ENCODE measurements around the gene FIS1. TPM values are rescaled to one million over a fixed set of nuclear protein-coding genes. Genes with fewer than 3 reads are reported as not detected.
A peak's percentile ranks its signal among the peaks of the same experiment; 100 is the strongest.
"Not testable (repeated sequence)": the region's sequence is repeated elsewhere in the genome, so short reads cannot be mapped to it uniquely, and the experiment has no call there.

FIS1 gene
- total RNA-seq, 6 donors from 2014 or later = 167 to 276 (median 221) TPM

- no peaks in the 10 kb centered on the region for H3K9me3 ChIP-seq
- peak in 1 of 2 donors; percentile 18 for ATAC-seq (ENCODE audit: low FRiP score in 2 of 2)
- WGBS, 2 donors = 14 to 16% methylated on average over 21 to 53 of the region's 75 CpGs
- DNase-seq = peak in 1 of 2 donors; percentile 85
- no peak overlapping the region for H3K27ac ChIP-seq
- H3K36me3 ChIP-seq = peaks cover 0 to 11% (median 6%) of the 10 kb centered on the region in 4 donors
- H3K4me1 ChIP-seq = peaks cover 0 to 12% (median 9%) of the 10 kb centered on the region in 4 donors
- no peak for TF ChIP-seq CTCF (IDR thresholded peaks at IDR 0.05)
- TF ChIP-seq POLR2AphosphoS5 (IDR thresholded peaks at IDR 0.05) = no peak
- TF ChIP-seq POLR2A (IDR thresholded peaks at IDR 0.05) = no peak
- no peak for TF ChIP-seq EP300 (IDR thresholded peaks at IDR 0.05)
- peaks cover 0 to 26% (median 14%) of the 10 kb centered on the region in 4 donors for H3K27me3 ChIP-seq
- H3K4me3 ChIP-seq = peak overlapping the region in 2 of 4 donors; percentile 17 to 20
These were observed 42.9 kb downstream of the FIS1 start for GRCh38 chr7:101201695-101202602.

GRCh38 chr7:101200862-101201599 is 43.9 kb downstream of the FIS1 start, which contains the start of gene MOGAT3:
TSS of gene MOGAT3 (minus strand) at chr7:101201036. CDS start at chr7:101200854, 182 bp downstream.
- no peak within 1 kb of the TSS for H3K27ac ChIP-seq
- peak within 1 kb of the TSS in 2 of 4 donors; percentile 17 to 20 for H3K4me3 ChIP-seq
- DNase-seq (no peak), ATAC-seq (ENCODE audit: low FRiP score in 2 of 2) (no peak)
- peaks cover 0 to 4% (median 1%) of the 10 kb centered on the region in 4 donors for H3K36me3 ChIP-seq
- peaks cover 0 to 12% (median 9%) of the 10 kb centered on the region in 4 donors for H3K4me1 ChIP-seq
- H3K9me3 ChIP-seq = no peaks in the 10 kb centered on the region
- WGBS, 2 donors = 30 to 34% methylated on average over 14 to 21 of the region's 21 CpGs
- peaks cover 0 to 26% (median 16%) of the 10 kb centered on the region in 4 donors for H3K27me3 ChIP-seq
- TF ChIP-seq POLR2AphosphoS5 (IDR thresholded peaks at IDR 0.05) = no peak
- TF ChIP-seq CTCF (IDR thresholded peaks at IDR 0.05) = no peak
- TF ChIP-seq EP300 (IDR thresholded peaks at IDR 0.05) = no peak
- no peak for TF ChIP-seq POLR2A (IDR thresholded peaks at IDR 0.05)

- H3K36me3 ChIP-seq = no peaks in the 10 kb centered on the region
- ATAC-seq (ENCODE audit: low FRiP score in 2 of 2) = no peak
- no peaks in the 10 kb centered on the region for H3K9me3 ChIP-seq
- peaks cover 0 to 26% (median 16%) of the 10 kb centered on the region in 4 donors for H3K27me3 ChIP-seq
- H3K4me1 ChIP-seq = peaks cover 0 to 12% (median 9%) of the 10 kb centered on the region in 4 donors
- H3K4me3 ChIP-seq = no peak overlapping the region
- DNase-seq = no peak
- 75 to 86% methylated on average over 2 of the region's 2 CpGs for WGBS, 2 donors
- no peak overlapping the region for H3K27ac ChIP-seq
- TF ChIP-seq EP300 (IDR thresholded peaks at IDR 0.05) (no peak), CTCF (IDR thresholded peaks at IDR 0.05) (no peak), POLR2A (IDR thresholded peaks at IDR 0.05) (no peak), POLR2AphosphoS5 (IDR thresholded peaks at IDR 0.05) (no peak)
These were observed 44.4 kb downstream of the FIS1 start for GRCh38 chr7:101200504-101200861.

DNA sequence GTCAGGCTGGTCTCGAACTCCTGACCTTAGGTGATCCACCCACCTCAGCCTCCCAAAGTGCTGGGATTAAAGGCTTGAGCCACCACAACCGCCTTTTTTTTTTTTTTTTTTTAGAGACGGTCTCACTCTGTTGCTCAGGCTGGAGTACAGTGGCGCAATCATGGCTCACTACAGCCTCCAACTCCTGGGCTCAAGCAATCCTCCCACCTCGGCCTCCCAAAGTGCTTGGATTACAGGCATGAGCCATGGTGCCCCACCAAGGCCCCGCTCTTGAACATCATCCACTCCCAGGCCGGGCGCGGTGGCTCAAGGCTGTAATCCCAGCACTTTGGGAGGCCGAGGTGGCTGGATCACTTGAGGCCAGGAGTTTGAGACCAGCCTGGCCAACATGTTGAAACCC is 45.4 kb downstream of the FIS1 start:
- not testable (repeated sequence) for DNase-seq; H3K4me3 ChIP-seq; H3K27ac ChIP-seq; ATAC-seq (ENCODE audit: low FRiP score in 2 of 2); H3K36me3 ChIP-seq; H3K9me3 ChIP-seq
- peaks cover 0 to 12% (median 9%) of the 10 kb centered on the region in 4 donors for H3K4me1 ChIP-seq
- peaks cover 0 to 26% (median 16%) of the 10 kb centered on the region in 4 donors for H3K27me3 ChIP-seq
- WGBS, 2 donors = 84 to 94% methylated on average over 8 to 10 of the region's 10 CpGs

DNA sequence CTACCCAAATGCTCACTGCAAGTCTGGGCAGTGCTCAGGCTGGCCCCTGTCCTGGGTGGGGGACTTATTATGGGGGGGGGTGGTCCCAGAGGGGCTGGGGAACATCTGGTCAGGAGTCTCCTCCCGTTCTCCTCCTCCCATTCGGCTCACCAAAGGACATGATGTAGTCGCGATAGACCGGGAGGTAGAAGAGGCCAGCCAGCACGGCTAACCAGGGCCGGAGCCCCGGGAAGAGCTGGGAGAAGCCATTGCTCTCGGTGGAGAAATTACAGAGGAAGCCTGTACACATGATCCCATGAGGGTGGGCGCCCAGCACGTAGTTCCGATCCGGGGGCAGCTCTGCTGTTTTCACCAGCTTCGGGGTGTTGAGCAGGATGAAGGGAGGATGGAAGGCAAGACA is 46.4 kb downstream of the FIS1 start:
- no peak for DNase-seq
- no peak overlapping the region for H3K4me3 ChIP-seq
- TF ChIP-seq POLR2AphosphoS5 (IDR thresholded peaks at IDR 0.05) (no peak), CTCF (IDR thresholded peaks at IDR 0.05) (no peak), EP300 (IDR thresholded peaks at IDR 0.05) (no peak), POLR2A (IDR thresholded peaks at IDR 0.05) (no peak)
- peaks cover 0 to 26% (median 16%) of the 10 kb centered on the region in 4 donors for H3K27me3 ChIP-seq
- WGBS, 2 donors = 67 to 70% methylated on average over 14 of the region's 14 CpGs
- H3K9me3 ChIP-seq = no peaks in the 10 kb centered on the region
- H3K27ac ChIP-seq = no peak overlapping the region
- ATAC-seq (ENCODE audit: low FRiP score in 2 of 2) = no peak
- peaks cover 0 to 12% (median 9%) of the 10 kb centered on the region in 4 donors for H3K4me1 ChIP-seq
- H3K36me3 ChIP-seq = no peaks in the 10 kb centered on the region
